ENCODE data around the gene TMEM167A.

TMEM167A gene

GRCh38 chr5:83034036-83034435, 43.2 kb downstream of the TMEM167A start:
- TF ChIP-seq CTCF (IDR thresholded peaks at IDR 0.05; ENCODE audit: insufficient read depth, low read length) (no peak), REST (IDR thresholded peaks at IDR 0.05; ENCODE audit: insufficient replicate concordance, low read depth) (no peak), GABPA (IDR thresholded peaks at IDR 0.05; ENCODE audit: low read depth) (no peak), SPI1 (IDR thresholded peaks at IDR 0.05; ENCODE audit: borderline replicate concordance, low read depth) (no peak), POLR2AphosphoS5 (IDR thresholded peaks at IDR 0.05; ENCODE audit: low read depth) (no peak)
- no peak for DNase-seq (ENCODE audit: low read depth in 1 of 2, low spot score in 1 of 2)
- H3K4me3 ChIP-seq (replicated peaks; ENCODE audit: insufficient read depth, low read length): no peak overlapping the region

GRCh38 chr5:83031381-83031780, 45.8 kb downstream of the TMEM167A start:
- Histone ChIP-seq H3K27ac (replicated peaks) (no peak overlapping the region), H3K4me3 (replicated peaks; ENCODE audit: insufficient read depth, low read length) (no peak overlapping the region), H3K27me3 (ENCODE audit: insufficient read depth, poor library complexity, severe bottlenecking) (no peaks in the 10 kb centered on the region)
- DNase-seq (ENCODE audit: low read depth in 1 of 2, low spot score in 1 of 2): no peak
- TF ChIP-seq SPI1 (IDR thresholded peaks at IDR 0.05; ENCODE audit: borderline replicate concordance, low read depth): no peak
- no peak for TF ChIP-seq POLR2AphosphoS5 (IDR thresholded peaks at IDR 0.05; ENCODE audit: low read depth)
- no peak for TF ChIP-seq GABPA (IDR thresholded peaks at IDR 0.05; ENCODE audit: low read depth)
- TF ChIP-seq REST (IDR thresholded peaks at IDR 0.05; ENCODE audit: insufficient replicate concordance, low read depth): no peak
- no peak for TF ChIP-seq CTCF (IDR thresholded peaks at IDR 0.05; ENCODE audit: insufficient read depth, low read length)

More at GRCh38 chr5:83034036-83034435, 43.2 kb downstream of the TMEM167A start:
- Histone ChIP-seq H3K27me3 (ENCODE audit: insufficient read depth, poor library complexity, severe bottlenecking) (no peaks in the 10 kb centered on the region), H3K27ac (replicated peaks) (no peak overlapping the region)

- no peak for TF ChIP-seq POLR2AphosphoS5 (IDR thresholded peaks at IDR 0.05; ENCODE audit: low read depth)
- TF ChIP-seq CTCF (IDR thresholded peaks at IDR 0.05; ENCODE audit: insufficient read depth, low read length): no peak
- no peak for TF ChIP-seq SPI1 (IDR thresholded peaks at IDR 0.05; ENCODE audit: borderline replicate concordance, low read depth)
- no peak for TF ChIP-seq GABPA (IDR thresholded peaks at IDR 0.05; ENCODE audit: low read depth)
- TF ChIP-seq REST (IDR thresholded peaks at IDR 0.05; ENCODE audit: insufficient replicate concordance, low read depth): no peak
- H3K4me3 ChIP-seq (replicated peaks; ENCODE audit: insufficient read depth, low read length): no peak overlapping the region
- H3K27ac ChIP-seq (replicated peaks): no peak overlapping the region
- no peaks in the 10 kb centered on the region for H3K27me3 ChIP-seq (ENCODE audit: insufficient read depth, poor library complexity, severe bottlenecking)
- DNase-seq (ENCODE audit: low read depth in 1 of 2, low spot score in 1 of 2): no peak
These were observed 47.3 kb downstream of the TMEM167A start for GRCh38 chr5:83029912-83030311.
